Left renal cortex interstitium (tissue), 4 donors: ENCODE measurements around the gene F3. TPM values are rescaled to one million over a fixed set of nuclear protein-coding genes. Genes with fewer than 3 reads are reported as not detected.

Experiments
- DNase-seq, 4 donors: peaks; one replicate each; pipeline ENCODE4 v3.0.0-alpha.2; 2013; ENCODE audit warnings: low read depth in 4 of 4, low spot score in 2 of 4, missing footprints in 1 of 4
- polyA plus RNA-seq, 4 donors: library from polyadenylated mRNA; unstranded; fragments of 120-200 nt; gene quantifications; one replicate each; pipeline ENCODE4 v1.2.1, GENCODE V29; 2013; ENCODE audit not compliant: insufficient read length in 4 of 4

The F3 gene
- polyA plus RNA-seq, 4 donors: 39.9 to 58.7 (median 47.6) TPM

GRCh38 chr1:94553323-94553730 is 11.8 kb upstream of the F3 start:
- DNase-seq: no peak

GRCh38 chr1:94552071-94552586 is 10.6 kb upstream of the F3 start:
- no peak for DNase-seq

DNA sequence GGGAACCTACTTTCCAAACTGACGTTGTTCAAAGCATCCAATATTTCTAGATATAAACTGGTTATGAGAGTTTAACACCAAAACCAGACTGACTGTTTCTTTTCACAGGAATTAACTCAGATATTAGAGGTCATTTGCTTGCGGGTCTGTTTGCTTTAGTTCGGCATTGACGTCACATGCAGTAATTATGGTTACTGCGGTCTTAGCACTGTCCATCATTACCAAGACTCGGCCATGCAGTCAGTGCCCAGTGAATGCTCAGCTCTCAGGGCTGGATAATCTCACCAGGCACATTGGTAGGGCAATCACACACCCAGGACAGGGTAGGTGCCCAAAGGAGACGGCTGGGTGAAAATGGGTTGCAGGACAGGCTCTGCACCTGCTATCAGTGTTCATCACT is 9.9 kb upstream of the F3 start:
- DNase-seq: no peak

DNA sequence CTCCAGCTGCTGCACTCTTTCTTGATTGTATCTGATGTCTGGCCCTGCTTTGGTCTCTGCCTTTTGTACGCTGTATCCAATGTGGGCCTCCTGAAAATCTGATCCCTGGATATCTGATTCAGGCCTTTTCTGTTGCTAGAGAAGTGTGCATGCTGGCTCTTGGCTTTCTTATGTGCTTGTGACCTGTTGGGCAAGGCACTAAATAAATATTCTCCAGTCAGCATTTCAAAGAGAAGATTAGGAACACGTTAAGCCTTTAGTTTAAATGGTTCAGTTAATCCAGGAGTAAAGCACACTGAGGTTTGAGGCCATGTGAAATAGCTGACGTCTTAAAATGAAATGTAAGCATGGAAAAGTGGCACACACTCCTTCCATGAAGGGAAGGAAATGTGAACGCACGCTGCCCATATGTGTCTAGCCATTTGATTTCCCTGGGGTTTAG is 9.3 kb upstream of the F3 start:
- no peak for DNase-seq

GRCh38 chr1:94550396-94550795 is 8.8 kb upstream of the F3 start:
- no peak for DNase-seq

DNA sequence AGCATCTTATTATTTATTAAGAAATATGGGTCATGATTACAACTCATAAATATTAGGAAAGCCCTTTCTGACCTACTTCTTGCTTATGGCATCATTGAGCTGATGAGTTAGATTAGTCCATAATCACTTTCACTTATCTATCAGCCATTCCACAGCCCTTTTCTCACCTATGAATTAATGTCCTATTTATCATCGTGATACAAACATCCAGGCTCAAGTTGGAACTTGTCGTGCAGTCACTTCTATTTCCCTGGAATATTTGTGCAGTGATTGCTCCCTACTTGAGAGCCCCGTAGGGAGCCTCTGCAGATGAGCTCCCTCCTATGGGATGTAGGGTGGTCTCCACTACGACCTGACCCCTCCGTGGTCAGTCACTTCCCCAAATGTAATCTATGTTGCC is 8.1 kb upstream of the F3 start:
- no peak for DNase-seq

- no peak for DNase-seq
These were observed 3.3 kb upstream of the F3 start for GRCh38 chr1:94544706-94545490.

GRCh38 chr1:94543893-94544635 is 2.5 kb upstream of the F3 start:
- no peak for DNase-seq

DNA sequence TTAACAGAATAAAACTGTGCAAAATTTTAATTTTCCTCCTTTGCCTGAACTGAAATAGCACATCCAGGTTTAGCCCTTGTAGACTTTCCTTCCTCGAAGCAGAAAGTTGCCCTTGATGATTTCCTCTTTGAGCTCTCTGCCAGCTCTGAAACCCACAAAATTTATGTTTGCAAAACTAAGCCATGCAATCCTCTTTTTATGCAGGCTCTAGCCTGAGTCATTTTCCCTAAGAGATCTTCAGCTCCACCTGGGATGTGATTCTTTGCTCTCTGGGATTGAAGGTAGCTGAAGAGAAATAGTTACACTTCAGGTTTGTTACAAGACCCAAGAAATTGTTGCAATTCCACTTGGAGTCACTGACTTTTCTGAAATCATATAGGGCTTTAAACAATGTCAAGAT is 1.4 kb upstream of the F3 start:
- DNase-seq: no peak

GRCh38 chr1:94542088-94542870 is 720 bp upstream of the F3 start:
- DNase-seq: no peak

DNA sequence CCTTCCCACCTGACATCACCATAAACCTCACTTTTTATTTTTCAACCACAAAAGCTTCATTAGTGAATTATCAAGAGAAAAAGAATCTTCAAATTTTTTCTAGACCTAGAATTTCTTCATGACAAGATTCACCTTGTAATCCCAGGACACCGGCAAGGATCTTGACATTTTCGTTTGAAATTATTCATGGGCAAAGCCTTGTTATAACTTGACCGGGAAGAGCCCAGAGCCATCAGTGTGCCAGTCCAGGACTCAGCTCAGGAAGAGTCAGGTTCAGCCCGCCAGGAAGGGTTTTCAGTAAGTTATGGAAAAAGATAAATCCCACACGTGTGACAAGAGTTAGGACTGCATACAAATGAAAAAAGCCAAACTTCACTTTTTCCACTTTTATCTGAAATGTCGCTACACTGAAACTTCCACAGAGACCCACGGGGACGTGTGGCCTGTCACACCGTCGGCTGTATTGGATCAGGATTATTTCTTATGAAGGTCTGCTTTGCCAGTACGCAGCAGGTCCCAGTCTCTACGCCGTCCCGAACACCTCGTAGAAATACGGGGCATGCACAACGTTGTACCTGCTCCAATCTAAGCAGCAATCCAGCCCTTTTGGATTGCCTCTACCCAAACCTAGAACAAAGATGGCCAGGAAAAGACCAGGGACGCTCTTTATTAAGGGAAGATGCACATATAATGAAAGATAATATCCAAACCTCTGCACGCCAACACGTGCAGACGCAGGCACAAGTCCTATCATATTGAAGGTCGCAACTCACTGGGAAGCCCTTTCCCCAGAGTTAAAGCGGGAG is 916 bp downstream of the F3 start:
- DNase-seq: no peak

DNA sequence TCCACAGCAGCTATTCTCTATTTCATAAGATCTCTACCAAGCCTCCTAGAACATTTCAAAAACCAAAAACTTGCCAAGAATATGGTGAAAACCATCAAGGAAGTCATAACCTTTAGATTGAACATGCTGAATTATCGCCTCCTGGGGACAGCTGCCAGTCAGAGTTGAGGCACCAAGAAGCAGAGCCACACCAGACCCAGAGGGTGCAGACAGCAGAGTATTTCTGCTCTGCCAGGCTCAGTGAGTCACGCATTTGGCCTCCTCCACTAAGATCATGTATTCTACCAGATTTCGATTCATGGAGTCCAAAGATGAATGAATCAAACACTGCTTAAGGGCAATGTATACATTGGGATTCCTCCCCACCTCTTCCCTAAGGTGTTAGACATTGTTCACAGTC is 2.1 kb downstream of the F3 start:
- no peak for DNase-seq

- no peak for DNase-seq
These were observed 3.2 kb downstream of the F3 start for GRCh38 chr1:94538243-94538827.

DNA sequence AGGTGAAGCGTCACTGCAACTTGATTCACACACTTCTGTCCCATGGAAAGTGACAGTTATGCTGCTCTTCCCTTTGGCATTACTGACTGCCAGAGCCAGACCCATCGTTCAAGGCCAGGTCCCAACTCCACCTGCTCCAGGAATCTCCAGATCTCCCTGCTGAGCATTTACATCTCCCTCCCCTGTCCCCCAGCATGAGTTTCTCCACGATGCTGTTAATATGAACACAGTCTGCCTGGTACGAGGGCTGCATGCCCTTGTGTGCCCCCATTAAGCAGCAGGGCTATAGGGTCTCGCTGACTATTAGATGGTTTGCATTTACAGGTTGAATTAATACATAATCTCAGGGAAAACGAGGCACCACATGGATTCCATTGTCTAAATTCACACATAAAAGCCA is 4.3 kb downstream of the F3 start:
- no peak for DNase-seq

DNA sequence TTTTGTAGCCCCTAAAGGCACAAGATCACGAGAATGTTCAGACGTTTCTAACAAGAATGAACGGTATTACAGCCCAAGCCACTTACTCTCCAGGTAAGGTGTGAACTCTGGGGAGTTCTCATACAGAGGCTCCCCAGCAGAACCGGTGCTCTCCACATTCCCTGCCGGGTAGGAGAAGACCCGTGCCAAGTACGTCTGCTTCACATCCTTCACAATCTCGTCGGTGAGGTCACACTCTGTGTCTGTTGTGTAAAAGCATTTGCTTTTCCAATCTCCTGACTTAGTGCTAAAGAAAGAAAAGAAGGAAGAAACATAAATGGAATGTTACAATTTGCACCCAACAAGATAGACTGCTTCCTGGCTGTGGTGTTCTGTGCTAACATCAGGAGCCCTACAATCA is 5.7 kb downstream of the F3 start:
- DNase-seq: no peak

GRCh38 chr1:94535095-94535494 is 6.5 kb downstream of the F3 start:
- no peak for DNase-seq

- DNase-seq: no peak
These were observed 9.5 kb downstream of the F3 start for GRCh38 chr1:94532077-94532476.

DNA sequence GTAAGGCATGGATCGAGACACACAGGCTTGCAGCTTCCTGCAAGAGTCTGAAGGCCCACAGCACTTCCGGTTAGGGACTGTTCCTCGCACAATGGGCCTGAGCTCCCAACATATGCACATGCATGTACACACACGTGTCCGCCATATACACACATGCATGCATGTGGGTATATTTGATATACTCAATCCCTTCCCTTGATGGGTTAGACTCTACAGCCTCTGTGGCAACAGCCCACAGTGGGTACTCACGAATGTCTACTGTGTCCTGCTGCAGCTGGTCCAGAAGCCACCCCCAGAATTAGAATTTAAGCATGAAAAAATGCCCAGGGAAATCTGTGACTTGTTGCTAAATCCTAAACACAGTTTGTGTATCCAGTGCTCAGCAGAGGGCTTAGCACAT is 9.9 kb downstream of the F3 start:
- no peak for DNase-seq

DNA sequence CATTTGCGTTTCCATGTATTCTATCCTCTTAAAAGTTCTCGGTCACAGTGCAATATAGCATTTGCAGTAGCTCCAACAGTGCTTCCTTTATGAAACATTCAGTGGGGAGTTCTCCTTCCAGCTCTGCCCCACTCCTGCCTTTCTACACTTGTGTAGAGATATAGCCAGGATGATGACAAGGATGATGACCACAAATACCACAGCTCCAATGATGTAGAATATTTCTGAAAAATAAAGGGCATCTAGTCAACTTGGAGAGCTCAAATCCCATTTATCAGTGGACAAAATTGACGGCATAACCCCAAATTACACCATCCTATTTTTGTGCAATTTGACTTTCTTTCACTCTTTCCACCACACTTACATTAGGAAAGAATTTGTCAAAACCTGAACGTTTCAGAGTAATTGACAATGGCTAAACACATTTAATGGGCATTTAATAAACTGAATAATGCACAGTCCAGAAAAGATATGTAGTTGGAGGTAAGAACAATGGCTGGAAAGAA is 11.1 kb downstream of the F3 start:
- DNase-seq: no peak

- no peak for DNase-seq
These were observed 12.1 kb downstream of the F3 start for GRCh38 chr1:94529416-94529815.
